Endothelial cell of hepatic sinusoid (primary cell): Measurements from ENCODE around the gene FASTKD2.
"Not testable (repeated sequence)": the region's sequence is repeated elsewhere in the genome, so short reads cannot be mapped to it uniquely, and the experiment has no call there.

Experiments used
- in situ Hi-C: cut with HindIII; loops from 2 replicates; pipeline ENCODE4 v1.10.0; 2017; ENCODE audit warnings: low sequenced_read_pairs

FASTKD2 gene

DNA sequence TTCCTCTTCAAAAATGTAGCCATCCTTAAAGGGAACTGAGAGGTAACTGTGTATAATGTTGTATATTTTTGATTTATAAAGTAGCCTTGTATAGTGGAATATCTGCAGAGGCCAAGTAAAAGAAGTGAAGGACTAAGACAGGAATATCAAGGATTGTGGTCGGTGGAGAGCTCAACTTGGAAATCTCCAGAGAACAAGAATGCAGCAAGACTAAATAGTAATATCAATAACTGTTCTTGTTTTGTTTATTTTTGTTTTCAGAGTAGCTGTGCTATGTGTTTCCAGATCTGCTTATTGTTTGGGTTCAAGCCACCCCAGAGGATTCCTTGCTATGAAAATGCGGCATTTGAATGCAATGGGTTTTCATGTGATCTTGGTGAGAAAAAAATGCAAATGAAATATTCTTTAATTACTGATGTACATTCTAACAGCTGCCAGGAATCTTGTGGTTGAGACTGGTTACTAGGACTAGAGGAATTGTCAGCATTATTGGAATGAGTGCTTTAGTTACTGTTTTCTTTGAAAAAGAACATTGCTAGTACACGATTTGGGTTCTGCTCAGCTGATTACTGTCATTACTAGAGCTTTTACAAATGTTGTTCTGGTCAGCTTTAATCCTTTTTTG lies 25.0 kb downstream of the FASTKD2 start:
- in situ Hi-C loops: no loop called here

DNA sequence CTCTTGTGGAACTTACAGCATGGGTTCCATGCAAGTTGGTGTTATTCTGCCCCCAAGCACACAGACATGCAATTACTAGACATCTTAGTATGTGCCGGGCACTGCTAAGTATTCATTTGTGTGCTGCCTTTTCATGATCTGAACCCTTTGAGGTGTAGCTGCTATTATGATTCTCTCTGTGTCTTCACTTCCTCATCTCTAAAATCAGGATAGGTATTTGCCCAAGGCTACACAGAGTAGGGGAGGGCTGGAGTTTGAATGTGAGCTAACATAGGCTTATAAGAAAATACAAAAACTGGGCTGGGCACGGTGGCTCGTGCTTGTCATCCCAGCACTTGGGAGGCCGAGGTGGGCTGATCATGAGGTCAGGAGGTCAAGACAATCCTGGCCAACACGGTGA lies 27.2 kb downstream of the FASTKD2 start:
- in situ Hi-C loops: no loop called here

- in situ Hi-C loops: no loop called here
Observed at GRCh38 chr2:206797376-206797775, 32.0 kb downstream of the FASTKD2 start.

DNA sequence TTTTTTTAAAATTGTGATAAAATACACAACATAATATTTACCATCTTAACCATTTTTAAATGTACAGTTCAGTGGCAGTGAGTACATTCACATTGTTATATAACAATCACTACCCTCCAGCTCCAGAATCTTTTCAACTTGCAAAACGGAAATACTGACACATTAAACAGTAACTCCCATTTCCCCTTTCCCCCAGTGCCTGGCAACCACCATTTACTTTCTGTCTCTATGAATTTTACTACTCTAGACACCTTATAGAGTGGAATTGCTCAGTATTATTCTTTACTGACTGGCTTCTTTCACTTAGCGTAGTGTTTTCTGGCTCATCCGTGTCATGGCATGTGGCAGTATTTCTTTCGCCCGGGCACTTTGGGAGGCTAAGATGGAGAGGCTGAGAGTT lies 32.6 kb downstream of the FASTKD2 start:
- in situ Hi-C loops: no loop called here

DNA sequence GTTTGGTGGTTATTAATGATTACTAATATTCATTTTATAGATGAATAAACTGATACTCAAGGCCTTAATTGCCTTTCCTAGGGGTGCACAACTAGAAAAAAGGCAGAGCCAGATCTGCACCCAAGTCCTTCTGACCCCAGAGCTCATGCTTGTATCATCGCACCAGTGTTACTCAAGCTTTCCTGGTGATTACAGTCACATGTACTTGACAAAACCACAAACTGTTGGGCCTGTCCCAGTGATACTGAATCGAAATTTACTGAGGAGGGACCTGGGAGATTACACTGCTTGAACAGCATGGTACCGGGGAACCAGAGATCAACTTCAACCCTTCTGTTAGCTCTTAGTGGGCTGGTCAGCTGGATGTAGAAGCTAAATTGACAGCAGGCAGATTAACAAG lies 33.7 kb downstream of the FASTKD2 start:
- in situ Hi-C loops: no loop called here

DNA sequence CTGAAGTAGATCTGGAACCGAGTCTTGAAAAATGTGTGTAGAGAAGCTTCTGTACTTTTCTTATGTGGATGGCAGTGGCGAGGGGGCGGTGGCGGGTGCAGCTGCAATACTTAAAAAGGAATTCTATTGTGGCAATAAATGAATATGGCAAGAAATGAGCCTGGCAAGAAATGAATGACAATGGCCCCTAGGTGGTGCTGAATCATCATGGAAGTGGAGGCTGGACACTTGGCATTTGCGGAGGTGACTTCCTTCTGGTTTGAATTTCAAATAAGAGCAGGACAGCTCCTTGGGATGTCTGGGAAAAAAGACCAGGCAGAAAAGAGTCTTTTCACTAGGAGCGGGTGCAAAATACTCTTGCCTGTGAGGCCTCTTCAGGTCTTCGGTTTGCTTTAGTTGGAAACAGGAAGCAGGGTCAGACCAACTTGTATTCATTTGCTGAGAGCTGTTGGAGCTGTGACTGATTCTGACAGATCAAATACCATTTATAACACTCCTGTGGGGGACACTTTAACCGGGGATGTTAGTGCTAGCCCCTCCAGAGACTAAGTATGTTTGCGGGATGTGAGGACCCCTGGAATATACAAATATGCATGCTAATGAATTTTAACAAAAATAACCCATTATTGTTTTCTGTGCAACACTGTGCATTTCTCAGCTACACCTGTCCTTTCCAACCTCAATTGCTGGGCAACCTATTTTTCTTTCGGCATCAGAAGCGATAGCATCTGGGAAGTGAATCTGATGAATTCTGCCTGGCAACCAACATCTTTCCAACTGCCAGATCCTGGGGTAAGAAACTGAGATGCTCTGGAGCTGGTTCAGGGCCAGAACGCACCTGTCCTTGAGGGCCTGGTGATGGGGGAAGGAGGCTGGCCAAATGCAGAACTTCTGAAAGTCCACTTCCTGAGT lies 35.4 kb downstream of the FASTKD2 start:
- in situ Hi-C loops: no loop called here

- in situ Hi-C loops: no loop called here
Observed at GRCh38 chr2:206801418-206802189, 36.2 kb downstream of the FASTKD2 start.

- in situ Hi-C loops: no loop called here
Observed at GRCh38 chr2:206802654-206803514, 37.5 kb downstream of the FASTKD2 start.

- in situ Hi-C loops: no loop called here
Observed at GRCh38 chr2:206804326-206804725, 38.9 kb downstream of the FASTKD2 start.

GRCh38 chr2:206805887-206806607 lies 40.6 kb downstream of the FASTKD2 start:
- in situ Hi-C loops: no loop called here

GRCh38 chr2:206807624-206808023 lies 42.2 kb downstream of the FASTKD2 start:
- in situ Hi-C loops: not testable (repeated sequence)

DNA sequence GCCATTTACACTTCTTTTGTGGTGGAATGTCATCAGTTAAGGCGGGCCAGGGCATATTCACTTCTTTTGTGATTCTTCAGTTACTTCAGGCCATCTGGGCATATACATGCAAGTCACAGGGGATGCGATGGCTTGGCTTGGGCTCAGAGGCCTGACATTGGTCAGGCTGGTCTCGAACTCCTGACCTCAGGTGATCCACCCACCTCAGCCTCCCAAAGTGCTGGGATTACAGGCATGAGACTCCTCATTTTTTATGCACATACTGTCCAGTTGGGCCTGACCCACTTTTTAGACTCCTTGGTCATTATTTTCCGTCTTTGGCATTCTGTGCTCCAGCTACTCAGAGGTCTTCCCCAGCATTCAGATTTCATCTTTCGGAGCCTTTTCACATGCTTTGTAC lies 47.1 kb downstream of the FASTKD2 start:
- in situ Hi-C loops: not testable (repeated sequence)

DNA sequence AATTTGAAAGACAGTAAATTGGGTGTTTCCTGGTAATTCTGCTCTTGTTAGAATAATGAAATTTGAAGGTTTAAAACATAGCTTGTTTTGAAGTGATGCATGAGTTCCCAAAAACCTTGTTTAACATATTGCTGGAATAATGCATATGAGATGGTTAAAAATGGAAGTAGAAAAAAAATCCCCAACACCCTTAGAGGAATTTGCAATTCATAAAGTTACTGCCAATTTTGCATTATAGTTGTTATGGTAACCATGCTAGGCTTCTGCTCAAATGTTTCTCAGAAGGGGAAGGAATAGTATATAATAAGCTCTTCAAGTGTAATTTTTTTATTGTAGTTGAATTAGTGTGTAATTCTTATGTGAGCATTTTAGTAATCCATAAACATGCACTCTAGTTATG lies 49.1 kb downstream of the FASTKD2 start:
- in situ Hi-C loops: no loop called here

- in situ Hi-C loops: no loop called here
Observed at GRCh38 chr2:206820807-206821206, 55.4 kb downstream of the FASTKD2 start.

DNA sequence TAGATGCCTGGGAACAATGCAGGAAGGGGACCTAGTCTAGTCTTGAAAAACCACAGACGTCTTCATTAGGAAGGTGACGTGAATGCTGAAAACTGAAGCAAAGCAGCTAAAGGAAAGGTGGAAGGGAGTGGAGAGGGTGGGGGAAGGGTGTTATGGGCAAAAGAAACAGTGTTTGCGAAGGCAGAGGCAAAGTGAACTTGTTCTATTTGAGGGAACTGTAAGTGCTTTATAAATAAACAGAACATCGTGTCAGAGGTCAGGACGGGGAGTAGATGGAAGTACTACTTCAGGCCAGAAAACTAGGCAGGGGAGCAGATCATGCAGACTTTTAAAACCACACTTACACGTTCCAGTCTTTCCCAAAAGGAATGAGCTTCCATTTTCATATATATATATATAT lies 57.8 kb downstream of the FASTKD2 start:
- in situ Hi-C loops: no loop called here

DNA sequence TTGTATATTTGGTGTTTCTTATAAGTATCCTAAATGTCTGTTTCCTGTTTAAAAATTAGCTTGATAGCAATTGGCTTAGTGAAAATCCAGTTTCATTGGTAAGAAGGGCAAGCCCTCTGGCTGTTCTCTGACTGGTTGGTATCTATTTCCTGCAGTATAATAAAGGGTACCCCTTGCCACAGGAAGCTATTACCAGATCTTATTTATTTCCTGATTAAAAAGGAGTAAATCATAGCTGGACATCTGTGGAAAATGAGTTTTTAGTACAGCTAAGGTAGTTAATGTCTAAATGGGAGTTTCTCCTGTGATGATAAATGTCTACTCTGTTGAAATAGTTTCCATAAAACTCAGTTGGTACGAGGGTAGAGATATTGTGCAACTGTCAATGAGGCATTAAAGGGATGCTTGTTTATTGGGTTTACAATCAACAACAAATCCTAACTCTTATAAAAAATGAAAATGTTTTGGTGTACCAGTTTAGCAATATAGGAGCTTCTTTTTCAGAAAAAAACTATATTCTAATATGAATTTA lies 58.7 kb downstream of the FASTKD2 start:
- in situ Hi-C loops: no loop called here

DNA sequence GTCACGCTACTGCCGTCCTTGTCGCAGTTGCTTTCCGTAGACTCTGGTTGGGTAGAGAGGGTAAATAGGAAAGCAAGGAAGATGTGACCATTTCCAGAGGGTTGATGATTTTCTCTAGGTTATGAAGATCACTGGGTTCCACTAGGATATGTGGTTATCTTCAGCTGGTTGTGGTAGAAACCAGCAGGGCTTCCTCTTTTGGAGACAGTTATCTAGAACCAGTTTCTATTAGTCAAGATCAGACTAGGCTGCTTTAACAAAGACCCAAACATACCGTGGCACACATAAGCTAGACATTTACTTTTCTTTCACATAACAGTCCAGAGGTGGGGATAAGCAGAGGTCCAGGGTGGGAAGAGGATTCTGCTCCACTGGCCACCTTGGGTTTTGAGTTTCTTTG lies 59.6 kb downstream of the FASTKD2 start:
- in situ Hi-C loops: no loop called here

- in situ Hi-C loops: no loop called here
Observed at GRCh38 chr2:206831442-206831995, 66.1 kb downstream of the FASTKD2 start.

- in situ Hi-C loops: no loop called here
Observed at GRCh38 chr2:206832873-206833272, 67.5 kb downstream of the FASTKD2 start.
